GM08714 (cell line): ENCODE results near the gene WFDC2.

Source experiments
- H3K4me3 ChIP-seq: fragments of 200-500 bp; sonication (Bioruptor generic); 2 replicates; pipeline ENCODE4 v1.5.1; 2014; ENCODE audit warnings: mild to moderate bottlenecking, low read length, inconsistent platforms
- ZNF274 ChIP-seq: IDR thresholded peaks from 2 replicates; pipeline ENCODE4 v1.6.1; 2012; ENCODE audit warnings: mild to moderate bottlenecking, low read depth, low read length

WFDC2 gene

DNA sequence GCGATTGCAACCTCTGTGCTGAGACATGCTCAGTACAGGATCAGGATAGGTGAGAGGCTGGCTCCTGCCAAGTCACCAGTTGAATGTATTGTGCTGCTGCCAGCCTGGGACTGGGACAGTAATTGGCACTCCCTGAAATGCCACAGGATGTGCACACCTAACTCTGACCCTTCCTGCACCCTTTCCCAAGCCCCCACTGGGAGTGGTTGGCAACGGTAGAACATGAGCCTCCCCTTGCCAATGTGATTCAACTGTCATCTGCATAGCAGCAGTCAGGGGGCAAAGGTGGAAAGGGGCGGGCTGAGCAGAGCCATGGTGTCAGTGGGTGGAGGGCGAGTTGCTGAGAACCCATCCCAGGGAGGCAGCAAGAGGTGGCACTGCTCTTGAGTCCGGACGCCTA, 30.5 kb downstream of the WFDC2 start:
- H3K4me3 ChIP-seq: no peak overlapping the region
- no peak for TF ChIP-seq ZNF274

DNA sequence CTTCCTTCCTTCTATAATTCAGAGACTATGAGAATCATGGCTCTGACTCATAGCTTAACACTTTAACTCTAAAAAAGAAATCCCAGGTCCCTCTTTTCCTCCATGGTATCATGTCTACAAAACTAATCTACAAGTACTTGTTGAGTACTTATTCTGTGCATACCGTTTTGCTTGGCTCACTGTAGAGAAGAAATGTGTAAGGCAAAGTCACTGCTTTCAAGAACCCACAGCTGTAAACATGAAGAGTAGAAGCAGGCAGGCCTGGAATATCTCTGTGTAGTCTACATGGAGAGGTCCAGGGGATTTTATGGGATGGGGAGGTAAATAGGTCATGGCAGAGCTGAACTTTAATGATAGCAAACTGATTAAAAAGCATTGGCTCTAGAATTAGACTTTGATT, 32.0 kb downstream of the WFDC2 start:
- no peak overlapping the region for H3K4me3 ChIP-seq
- TF ChIP-seq ZNF274: no peak

DNA sequence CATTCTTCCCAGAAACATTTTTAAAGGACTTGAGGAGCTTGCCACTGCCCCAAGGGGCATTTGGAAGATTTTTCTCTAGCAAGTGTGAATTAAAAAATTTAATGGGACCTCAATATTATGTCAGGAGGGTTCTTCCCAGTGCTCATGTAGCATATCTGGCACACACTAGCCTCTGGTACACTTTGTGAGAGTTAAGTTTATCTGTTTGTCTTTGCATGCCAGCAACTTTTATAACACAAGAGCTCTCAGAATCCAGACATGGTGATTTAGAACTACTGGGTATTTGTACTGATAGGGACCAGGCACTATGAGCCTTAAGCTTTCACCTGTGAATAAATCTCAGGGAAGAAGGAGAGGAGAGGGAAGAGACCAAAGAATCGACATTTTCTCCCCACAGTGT, 33.0 kb downstream of the WFDC2 start:
- H3K4me3 ChIP-seq: no peak overlapping the region

DNA sequence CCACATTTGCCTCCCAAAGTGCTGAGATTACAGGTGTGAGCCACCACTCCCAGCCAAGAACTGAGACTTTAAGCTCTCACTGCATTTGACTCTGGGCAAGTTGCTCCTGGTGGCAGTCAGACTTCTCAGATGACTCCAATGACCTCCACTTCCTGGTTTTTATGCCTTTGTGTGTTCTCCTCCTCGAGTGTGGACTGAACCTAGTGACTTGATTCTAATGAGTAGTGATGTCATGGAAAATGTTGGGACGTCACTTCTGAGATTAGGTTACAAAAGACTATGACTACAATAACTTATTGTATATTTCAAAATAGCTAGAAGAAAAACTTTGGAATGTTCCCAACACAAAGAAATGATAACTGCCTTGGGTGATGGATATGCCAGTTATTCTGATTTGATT, 33.9 kb downstream of the WFDC2 start:
- H3K4me3 ChIP-seq: no peak overlapping the region
- no peak for TF ChIP-seq ZNF274

More for the DNA sequence above, 33.0 kb downstream of the WFDC2 start:
- no peak for TF ChIP-seq ZNF274

DNA sequence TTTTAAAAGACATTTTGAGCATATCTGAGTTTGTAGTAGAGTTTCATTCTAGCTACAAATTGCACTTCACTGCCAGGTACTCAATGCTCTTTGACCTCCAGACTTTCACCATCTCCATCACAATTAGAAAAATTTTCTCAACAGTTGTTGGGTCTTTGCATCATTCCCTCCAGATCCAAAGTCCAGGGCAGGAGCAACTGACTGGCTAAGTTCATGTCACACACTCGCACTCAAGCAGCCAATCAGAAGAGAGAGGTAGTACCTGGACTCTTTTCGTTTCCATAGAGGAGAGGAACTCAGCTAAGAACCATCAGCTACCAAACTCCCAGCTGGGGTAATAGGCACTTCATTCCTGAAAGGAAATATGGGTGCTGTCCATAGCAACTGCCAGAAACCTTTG, 36.8 kb downstream of the WFDC2 start:
- no peak for TF ChIP-seq ZNF274
- H3K4me3 ChIP-seq: no peak overlapping the region

DNA sequence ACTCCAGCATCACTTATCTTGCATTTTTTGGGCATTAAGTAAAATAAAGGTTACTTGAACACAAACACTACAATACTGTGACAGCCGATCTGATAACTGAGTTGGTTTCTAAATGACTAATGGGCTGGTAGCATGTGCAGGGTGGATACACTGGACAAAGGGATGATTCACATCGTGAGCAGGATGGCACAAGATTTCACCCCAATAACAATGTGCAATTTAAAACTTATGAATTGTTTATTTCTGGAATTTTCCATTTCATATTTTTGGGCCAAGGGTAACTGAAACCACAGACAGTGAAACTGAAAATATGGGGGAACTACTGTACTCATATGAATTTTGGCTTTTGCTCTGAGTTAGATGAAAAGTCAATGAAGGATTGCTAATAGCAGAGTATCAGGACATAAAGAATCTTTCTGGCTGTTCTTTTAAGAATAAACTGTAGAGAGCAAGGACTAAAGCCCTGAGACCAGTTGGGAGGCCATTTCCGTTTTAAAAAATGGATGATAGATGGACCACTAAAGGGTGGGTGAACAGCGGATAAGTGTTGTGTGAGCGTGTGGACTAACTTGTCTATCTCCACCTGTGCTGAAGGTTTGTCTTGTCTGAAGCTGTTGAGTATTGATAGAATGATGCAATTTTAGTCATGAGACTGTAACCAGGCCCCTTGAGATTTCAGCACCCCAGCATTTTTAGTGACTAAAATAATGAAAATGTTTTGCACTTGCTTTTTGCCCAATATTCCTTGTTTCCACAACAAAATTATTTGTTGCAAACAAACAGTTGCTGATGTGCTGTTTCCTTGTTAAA, 37.7 kb downstream of the WFDC2 start:
- H3K4me3 ChIP-seq: no peak overlapping the region
- no peak for TF ChIP-seq ZNF274

DNA sequence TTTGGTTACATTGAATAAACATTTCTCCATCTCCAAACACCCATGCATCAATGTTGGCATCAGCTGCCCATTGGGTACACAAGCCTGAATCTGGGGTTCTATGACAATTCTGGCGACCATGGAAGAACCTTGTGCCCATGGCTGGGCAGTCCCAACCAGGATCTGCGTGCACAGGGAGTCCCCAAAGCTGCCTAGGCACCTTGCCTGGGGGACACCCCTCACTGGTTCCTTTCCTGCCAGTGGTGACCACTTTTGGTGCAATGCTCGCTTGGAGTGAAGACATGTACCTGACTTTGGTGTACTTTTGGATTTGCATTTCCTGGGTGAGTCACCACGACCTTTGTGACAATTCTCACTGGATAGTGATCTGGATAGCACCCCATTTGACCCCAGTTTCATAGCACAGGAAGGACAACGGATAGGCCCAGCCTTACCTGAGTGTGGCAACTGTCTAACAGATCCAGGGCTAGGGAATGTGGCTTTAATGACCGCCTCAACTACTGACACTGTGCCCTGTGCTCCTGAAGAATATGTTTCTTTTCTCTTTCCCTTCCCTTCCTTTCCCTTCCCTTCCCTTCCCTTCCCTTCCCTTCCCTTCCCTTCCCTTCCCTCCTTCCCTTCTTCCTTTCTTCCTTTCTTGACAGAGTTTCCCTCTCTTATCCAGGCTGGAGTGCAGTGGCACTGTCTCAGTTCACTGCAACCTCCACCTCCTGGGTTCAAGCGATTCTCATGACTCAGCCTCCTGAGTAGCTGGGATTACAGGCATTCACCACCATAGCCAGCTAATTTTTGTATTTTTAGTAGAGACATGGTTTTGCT, 38.7 kb downstream of the WFDC2 start:
- TF ChIP-seq ZNF274: no peak

DNA sequence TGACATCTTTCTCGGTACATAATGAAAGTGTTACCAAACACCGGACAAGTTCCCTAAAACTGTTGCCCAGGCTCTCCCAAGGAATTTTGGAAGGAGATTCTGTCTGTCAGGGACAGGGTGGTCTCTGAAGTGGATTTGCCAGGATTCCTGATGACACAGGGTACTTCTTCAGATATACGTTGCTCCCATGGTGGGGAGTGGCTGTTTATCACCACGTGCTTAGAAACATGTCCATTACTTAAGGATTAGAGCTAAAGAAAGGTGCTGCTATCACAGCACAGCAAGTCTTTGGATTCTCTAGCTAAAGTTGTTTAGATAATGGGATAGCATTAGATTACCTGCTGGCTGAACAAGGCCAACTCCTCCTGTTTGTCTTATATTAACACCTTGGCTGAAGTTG, 39.5 kb downstream of the WFDC2 start:
- no peak overlapping the region for H3K4me3 ChIP-seq
- no peak for TF ChIP-seq ZNF274

More for the DNA sequence above, 38.7 kb downstream of the WFDC2 start:
- H3K4me3 ChIP-seq: no peak overlapping the region

DNA sequence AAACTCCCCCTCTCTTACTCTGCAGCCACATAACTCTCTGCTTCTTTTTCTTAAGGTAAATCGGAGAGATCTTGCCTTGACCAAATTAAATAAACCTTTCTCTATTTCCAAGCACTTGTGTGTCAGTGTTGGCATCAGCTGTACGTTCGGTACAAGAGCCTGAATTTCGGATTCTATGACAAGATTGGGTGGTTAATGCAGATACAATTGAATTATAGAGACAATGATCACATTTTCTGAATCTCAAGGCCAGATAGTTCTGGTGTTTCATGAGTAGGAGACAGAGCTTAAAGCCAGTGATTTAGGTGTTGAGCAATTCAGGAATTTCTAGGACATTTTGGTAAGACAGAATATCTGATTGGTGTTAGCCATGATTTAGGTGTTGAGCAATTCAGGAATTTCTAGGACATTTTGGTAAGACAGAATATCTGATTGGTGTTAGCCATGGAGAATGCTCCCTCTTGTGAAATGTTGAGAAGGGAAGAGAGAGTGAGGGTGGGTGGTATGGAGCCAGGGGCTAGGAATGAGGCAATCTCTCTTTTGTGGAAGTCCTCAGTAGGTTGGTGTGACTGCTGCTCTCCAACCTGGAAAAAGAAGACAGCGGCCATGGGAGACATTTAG, 40.8 kb downstream of the WFDC2 start:
- no peak overlapping the region for H3K4me3 ChIP-seq
- TF ChIP-seq ZNF274: no peak

DNA sequence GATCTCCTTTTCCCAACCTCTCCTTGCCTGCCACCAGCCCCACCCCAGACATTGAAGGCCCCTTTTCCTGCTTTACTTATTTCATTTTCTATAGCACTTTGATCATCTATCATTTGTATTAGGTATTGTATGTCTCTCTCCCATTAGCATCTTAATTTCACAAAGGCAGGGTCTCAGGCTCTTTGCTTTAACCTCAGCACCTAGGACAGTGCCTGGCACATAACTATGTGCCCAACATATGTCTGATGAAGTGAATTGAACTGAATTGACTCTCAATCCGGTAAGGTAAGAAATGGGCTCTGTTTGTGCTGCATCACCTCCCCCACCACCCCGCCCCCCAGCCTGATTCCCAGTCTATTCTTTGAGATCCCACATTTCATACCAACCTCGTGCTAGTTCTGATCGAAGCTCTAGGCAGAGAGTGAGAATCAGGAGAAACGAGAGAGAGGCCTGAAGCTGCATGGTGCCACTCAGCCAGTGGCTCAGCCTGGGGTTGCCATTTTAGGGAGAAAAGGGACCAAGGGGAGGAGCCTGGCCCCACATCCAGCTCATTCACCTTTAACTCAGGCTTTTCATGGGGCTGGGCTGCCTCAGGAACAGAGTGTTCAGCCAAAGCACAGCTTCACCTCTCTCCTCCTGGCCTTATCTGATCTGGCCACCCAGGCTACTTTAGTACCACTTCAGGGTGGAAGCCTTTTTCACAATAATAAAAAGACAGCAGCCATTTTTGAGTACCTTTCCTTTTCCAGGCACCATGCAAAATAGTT, 45.8 kb downstream of the WFDC2 start, which contains the start of gene SPINT3:
SPINT3 (minus strand) TSS at position 476 of the 767 bp plus-strand sequence; CDS start at position 462, 14 bp downstream.
- H3K4me3 ChIP-seq: no peak within 1 kb of the TSS
- no peak for TF ChIP-seq ZNF274

DNA sequence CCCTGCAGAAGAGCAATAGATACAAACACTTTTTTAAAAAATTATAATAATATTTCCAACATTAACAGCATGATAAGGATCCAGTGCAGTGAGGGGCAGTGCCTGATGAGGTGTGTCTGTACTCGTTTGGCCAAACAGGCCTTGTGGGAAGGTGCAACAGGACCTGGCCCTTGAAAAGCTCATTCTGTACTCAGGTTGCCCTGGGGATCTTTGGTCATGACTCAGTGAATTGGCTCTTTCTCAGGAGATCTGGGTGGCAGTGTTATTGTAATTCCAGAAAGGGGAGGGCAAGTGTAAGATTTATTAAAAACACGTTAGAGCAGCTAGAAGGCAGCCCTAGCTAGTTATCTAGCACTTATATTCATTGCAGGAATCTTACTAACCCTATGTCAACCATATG, 48.7 kb downstream of the WFDC2 start:
- no peak overlapping the region for H3K4me3 ChIP-seq
- TF ChIP-seq ZNF274: no peak

DNA sequence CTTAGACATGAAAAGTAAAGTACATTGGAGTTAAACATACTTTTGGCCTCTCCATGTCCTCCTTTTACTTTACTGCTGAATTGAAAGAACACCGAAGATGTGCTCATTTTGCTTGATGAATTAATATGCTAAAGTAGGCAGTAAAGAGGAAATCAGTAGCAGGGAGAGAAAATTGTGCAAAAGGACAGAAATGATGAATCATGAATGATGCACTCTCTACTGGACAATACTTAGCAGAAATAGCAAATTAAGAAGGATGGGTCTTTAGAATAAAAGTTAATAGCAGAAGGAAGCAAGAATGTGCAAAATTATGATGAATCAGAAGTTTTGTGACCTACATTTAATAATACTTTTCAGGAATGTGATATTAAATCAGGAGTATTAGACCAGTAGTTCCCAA, 54.3 kb downstream of the WFDC2 start:
- no peak overlapping the region for H3K4me3 ChIP-seq
- TF ChIP-seq ZNF274: no peak

DNA sequence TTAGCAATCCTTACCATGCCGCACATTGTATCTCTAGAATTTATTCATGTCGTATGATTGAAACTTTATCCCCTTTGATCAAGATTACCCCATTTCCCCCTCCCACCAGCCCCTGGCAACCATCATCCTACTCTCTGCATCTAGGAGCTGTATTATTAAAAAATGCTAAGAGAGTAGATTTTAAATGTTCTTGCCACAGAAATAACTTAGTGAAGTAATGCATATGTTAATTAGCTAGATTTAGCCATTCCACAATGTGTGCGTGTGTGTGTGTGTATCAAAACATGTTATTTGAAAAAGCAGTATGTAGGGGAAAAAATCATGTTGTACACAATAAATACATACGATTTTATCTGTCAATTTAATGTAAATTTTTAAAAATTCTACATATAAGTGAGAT, 57.7 kb downstream of the WFDC2 start:
- TF ChIP-seq ZNF274: no peak
- H3K4me3 ChIP-seq: no peak overlapping the region
